Loucy (cell line): ENCODE measurements around the gene FAM131C.

Experiments used
- H2AFZ ChIP-seq: fragments of 200-600 bp; sonication (generic); 2 replicates; pipeline ENCODE4 v1.6.0; 2016; ENCODE audit warnings: antibody characterized with exemption, mild to moderate bottlenecking, low read length, moderate library complexity
- H3F3A ChIP-seq: fragments of 200-600 bp; 2 replicates; pipeline ENCODE4 v1.6.0; 2016; ENCODE audit warnings: antibody characterized with exemption, low read depth, mild to moderate bottlenecking
- H3K27me3 ChIP-seq: fragments of 200-600 bp; sonication (generic); 2 replicates; pipeline ENCODE4 v1.6.1; 2014; ENCODE audit warnings: low read length, mild to moderate bottlenecking; ENCODE audit not compliant: insufficient read depth, poor library complexity, severe bottlenecking
- H3K36me3 ChIP-seq: fragments of 200-600 bp; sonication (generic); 2 replicates; pipeline ENCODE4 v1.6.1; 2016; ENCODE audit warnings: low read length; ENCODE audit not compliant: insufficient read depth
- H3K4me1 ChIP-seq: fragments of 200-600 bp; sonication (generic); 2 replicates; pipeline ENCODE4 v1.5.1; 2014; ENCODE audit warnings: low read length, mild to moderate bottlenecking; ENCODE audit not compliant: insufficient read depth, poor library complexity, severe bottlenecking
- H3K4me2 ChIP-seq: fragments of 200-600 bp; sonication (generic); 2 replicates; pipeline ENCODE4 v1.6.0; 2014; ENCODE audit warnings: antibody characterized with exemption, low read length, low read depth, mild to moderate bottlenecking; ENCODE audit not compliant: poor library complexity, severe bottlenecking
- H3K4me3 ChIP-seq: fragments of 200-600 bp; sonication (generic); 2 replicates; pipeline ENCODE4 v1.5.1; 2014; ENCODE audit warnings: low read length, mild to moderate bottlenecking, mixed read lengths; ENCODE audit not compliant: poor library complexity, severe bottlenecking
- H3K79me2 ChIP-seq: fragments of 200-600 bp; sonication (generic); 2 replicates; pipeline ENCODE4 v1.6.1; 2014; ENCODE audit warnings: low read length; ENCODE audit not compliant: insufficient read depth
- H3K9ac ChIP-seq: fragments of 200-600 bp; sonication (generic); 2 replicates; pipeline ENCODE4 v1.6.0; 2014; ENCODE audit warnings: mild to moderate bottlenecking, low read depth, low read length, moderate library complexity; ENCODE audit not compliant: poor library complexity, severe bottlenecking
- H3K9me2 ChIP-seq: fragments of 200-600 bp; sonication (generic); replicated peaks from 2 replicates; pipeline ENCODE4 v1.6.1; 2016; ENCODE audit warnings: low read depth, low read length, mixed read lengths
- H3K9me3 ChIP-seq: fragments of 200-600 bp; sonication (generic); 2 replicates; pipeline ENCODE4 v1.6.1; 2014; ENCODE audit warnings: mild to moderate bottlenecking, antibody characterized with exemption, low read length, low read depth; ENCODE audit not compliant: insufficient read depth
- H4K20me1 ChIP-seq: fragments of 200-600 bp; sonication (generic); 2 replicates; pipeline ENCODE4 v1.6.0; 2014; ENCODE audit warnings: antibody characterized with exemption, low read length, mild to moderate bottlenecking; ENCODE audit not compliant: insufficient read depth, poor library complexity, severe bottlenecking
- EZH2phosphoT487 ChIP-seq: fragments of 200-600 bp; IDR thresholded peaks from 2 replicates; pipeline ENCODE4 v1.6.1; 2018; ENCODE audit warnings: antibody characterized with exemption, mild to moderate bottlenecking, moderate library complexity, borderline replicate concordance
- TF ChIP-seq, protein P1 (sequence below): fragments of 200-600 bp; sonication (generic); conservative IDR thresholded peaks from 2 replicates; pipeline ENCODE4 v1.5.1; 2014; ENCODE audit warnings: mild to moderate bottlenecking, antibody characterized with exemption, low read length

Gene FAM131C

DNA sequence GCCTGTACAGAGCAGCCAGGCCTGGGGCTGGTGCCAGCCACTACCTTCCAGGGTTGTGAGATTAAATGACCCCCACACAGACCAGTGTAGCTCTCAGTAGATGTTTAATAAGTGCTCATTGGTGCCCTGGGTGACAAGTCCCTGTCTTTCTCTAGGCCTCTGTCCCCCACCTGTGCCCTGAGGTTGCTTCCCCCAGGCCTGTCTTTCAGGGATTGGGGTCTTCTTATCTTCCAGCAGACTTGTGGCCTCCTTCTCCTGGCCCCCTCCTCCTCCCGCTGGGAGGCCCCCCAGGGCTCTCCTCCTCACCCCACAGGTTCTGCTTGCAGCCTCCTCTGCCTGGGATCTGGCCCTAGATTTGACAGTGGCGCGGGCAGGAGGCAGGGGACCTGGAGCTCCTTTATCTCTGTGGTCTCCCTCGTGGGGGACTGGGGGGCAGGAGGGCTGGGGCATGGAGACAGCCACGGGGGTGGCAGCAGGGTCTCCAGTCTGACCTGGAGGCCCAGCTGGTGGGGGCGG lies 42.1 kb upstream of the FAM131C start:
- H3K9ac ChIP-seq: no peak overlapping the region
- no peak overlapping the region for H2AFZ ChIP-seq
- no peaks in the 10 kb centered on the region for H3F3A ChIP-seq
- H4K20me1 ChIP-seq: no peaks in the 10 kb centered on the region
- H3K36me3 ChIP-seq: no peaks in the 10 kb centered on the region
- no peak overlapping the region for H3K4me3 ChIP-seq
- no peaks in the 10 kb centered on the region for H3K79me2 ChIP-seq
- H3K9me3 ChIP-seq: no peaks in the 10 kb centered on the region
- H3K4me1 ChIP-seq: no peaks in the 10 kb centered on the region
- H3K27me3 ChIP-seq: no peaks in the 10 kb centered on the region
- H3K4me2 ChIP-seq: no peak overlapping the region
- TF ChIP-seq EZH2phosphoT487: no peak
- TF ChIP-seq, protein P1, sequence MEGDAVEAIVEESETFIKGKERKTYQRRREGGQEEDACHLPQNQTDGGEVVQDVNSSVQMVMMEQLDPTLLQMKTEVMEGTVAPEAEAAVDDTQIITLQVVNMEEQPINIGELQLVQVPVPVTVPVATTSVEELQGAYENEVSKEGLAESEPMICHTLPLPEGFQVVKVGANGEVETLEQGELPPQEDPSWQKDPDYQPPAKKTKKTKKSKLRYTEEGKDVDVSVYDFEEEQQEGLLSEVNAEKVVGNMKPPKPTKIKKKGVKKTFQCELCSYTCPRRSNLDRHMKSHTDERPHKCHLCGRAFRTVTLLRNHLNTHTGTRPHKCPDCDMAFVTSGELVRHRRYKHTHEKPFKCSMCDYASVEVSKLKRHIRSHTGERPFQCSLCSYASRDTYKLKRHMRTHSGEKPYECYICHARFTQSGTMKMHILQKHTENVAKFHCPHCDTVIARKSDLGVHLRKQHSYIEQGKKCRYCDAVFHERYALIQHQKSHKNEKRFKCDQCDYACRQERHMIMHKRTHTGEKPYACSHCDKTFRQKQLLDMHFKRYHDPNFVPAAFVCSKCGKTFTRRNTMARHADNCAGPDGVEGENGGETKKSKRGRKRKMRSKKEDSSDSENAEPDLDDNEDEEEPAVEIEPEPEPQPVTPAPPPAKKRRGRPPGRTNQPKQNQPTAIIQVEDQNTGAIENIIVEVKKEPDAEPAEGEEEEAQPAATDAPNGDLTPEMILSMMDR: no peak
- no peaks in the 10 kb centered on the region for H3K9me2 ChIP-seq

DNA sequence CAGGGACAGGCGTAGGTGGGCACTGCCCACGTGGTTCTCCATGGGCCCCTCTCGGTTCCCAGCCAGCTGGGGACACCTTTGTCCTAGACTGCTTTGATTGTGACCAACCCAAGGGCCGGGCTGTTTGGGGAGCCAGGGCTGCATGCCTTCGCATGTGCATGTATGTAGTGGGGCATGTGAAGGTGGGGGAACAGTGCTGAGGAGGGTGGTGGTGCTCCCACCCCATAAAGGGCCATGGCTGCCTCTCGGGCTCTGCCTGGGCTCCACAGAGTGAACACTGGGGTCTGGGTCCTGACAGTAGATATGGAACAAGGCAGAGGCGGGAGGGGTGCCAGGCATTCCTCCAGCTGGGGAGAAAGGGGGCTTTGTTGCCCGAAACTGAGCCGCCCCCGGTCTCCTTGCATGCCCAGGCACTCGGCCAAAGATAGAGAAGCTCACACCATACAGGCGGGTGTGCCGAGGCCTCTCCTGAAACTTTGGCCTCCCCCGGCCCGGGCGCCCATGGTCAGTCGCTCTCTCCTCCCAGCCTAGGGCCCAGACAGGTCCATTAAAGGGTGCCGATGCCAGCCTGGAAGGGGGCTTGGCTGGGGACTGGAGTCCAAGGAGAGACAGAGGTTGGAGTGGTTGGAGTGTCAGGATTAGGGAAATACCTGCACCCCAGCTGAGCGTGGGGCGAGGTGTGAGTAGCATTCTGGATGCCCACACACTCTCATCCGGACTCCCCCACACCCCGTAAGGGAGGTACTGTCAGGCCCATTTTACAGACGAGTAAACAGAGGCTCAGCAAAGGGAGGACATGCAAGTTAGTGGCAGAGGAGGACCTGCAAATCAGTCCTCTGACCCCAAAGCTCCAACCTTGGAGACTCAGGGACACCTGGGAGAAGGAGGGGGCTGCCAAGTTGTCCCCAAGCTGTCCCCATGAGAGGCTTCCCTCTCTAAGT lies 41.3 kb upstream of the FAM131C start:
- no peaks in the 10 kb centered on the region for H4K20me1 ChIP-seq
- no peak overlapping the region for H3K9ac ChIP-seq
- no peak overlapping the region for H2AFZ ChIP-seq
- H3K4me2 ChIP-seq: no peak overlapping the region
- TF ChIP-seq EZH2phosphoT487: no peak
- TF ChIP-seq, protein P1: no peak
- no peaks in the 10 kb centered on the region for H3K9me2 ChIP-seq
- no peaks in the 10 kb centered on the region for H3K36me3 ChIP-seq
- H3K4me3 ChIP-seq: no peak overlapping the region
- H3F3A ChIP-seq: no peaks in the 10 kb centered on the region
- no peaks in the 10 kb centered on the region for H3K4me1 ChIP-seq
- H3K79me2 ChIP-seq: no peaks in the 10 kb centered on the region
- H3K27me3 ChIP-seq: no peaks in the 10 kb centered on the region
- no peaks in the 10 kb centered on the region for H3K9me3 ChIP-seq

DNA sequence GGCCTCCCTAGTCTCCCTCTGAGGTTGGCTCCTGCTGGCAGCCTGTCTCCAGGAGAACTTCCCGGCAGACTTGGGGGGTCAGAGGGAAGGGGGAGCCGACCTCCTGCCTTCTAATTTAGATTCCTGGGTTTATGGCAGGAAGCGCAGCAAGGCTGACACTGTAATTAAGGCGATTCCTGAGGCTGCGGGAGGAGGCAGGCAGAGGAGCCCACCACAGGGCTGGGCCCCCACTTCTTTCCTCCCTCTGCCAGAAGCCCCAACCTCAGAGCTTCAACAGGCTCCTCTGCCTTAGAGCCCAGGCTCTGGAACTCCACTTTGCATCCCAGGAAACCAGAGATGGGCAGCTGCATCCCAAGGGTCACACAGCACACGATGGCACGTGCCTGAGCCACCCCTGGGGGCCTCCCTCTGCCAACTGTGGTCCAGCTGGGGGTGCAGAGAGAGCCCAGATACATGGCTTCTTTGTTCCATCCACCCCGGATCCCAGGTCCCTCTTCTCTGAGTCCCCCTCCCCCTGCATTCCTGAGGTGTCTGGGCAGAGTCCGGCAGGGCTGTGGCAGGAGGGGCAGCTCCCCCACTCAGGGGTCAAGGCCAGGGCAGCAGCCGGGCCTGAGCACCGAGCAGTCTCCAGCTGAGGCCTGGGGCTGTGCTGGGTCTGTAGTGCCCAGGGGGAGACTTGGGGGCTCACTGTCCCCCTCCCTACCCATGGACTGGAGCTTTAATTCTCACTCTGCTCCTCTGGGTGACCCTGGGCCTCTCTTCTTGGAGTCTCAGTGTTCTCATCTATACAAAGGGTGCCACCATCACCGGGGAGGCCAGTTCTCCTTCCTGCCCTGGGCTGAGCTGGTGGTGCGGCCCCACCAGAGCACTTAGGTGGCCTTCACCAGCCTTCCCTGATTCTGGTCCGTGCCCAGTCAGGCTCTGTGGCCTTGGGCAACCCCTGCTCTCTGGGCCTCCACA lies 39.4 kb upstream of the FAM131C start:
- Histone ChIP-seq H3K27me3 (no peaks in the 10 kb centered on the region), H3K4me1 (no peaks in the 10 kb centered on the region)
- no peak for TF ChIP-seq EZH2phosphoT487
- TF ChIP-seq, protein P1: no peak

More for the DNA sequence above, 39.4 kb upstream of the FAM131C start:
- Histone ChIP-seq H3K79me2 (no peaks in the 10 kb centered on the region), H3K4me3 (no peak overlapping the region), H3K9me2 (no peaks in the 10 kb centered on the region), H3K9ac (no peak overlapping the region), H3K9me3 (no peaks in the 10 kb centered on the region), H3F3A (no peaks in the 10 kb centered on the region), H2AFZ (no peak overlapping the region), H4K20me1 (no peaks in the 10 kb centered on the region), H3K36me3 (no peaks in the 10 kb centered on the region), H3K4me2 (no peak overlapping the region)
